NOMO-1 treated with DMSO at 0.1 percent for 48 hours (cell line): ENCODE measurements around the gene SERINC1.

Experiments
- DNase-seq: peaks from one replicate; lab custom pipeline; 2025; ENCODE audit not compliant: unreplicated experiment; lab: John Stamatoyannopoulos, UW

SERINC1 gene

GRCh38 chr6:122438975-122439374 is 32.6 kb downstream of the SERINC1 start:
- no peak for DNase-seq

DNA sequence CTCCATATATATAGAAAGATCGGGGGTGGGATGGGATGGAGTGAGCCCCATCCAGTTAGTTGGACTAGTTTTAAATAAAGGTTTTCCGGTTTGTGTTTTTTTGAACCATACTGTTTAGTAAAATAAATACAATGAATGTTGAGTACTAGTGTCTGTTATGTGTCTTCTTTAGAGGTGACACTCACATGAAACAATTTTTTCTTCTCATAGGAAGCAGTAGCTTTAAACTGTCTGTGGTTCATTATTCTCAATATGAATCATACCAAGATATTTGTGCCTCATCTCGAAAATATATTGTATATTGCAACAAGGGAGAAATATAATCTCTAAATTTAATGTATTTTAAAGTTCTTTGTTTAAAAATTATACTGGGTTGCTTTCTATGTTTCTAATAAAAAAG is 38.8 kb downstream of the SERINC1 start:
- DNase-seq = no peak

GRCh38 chr6:122431780-122432179 is 39.8 kb downstream of the SERINC1 start:
- DNase-seq = no peak

DNA sequence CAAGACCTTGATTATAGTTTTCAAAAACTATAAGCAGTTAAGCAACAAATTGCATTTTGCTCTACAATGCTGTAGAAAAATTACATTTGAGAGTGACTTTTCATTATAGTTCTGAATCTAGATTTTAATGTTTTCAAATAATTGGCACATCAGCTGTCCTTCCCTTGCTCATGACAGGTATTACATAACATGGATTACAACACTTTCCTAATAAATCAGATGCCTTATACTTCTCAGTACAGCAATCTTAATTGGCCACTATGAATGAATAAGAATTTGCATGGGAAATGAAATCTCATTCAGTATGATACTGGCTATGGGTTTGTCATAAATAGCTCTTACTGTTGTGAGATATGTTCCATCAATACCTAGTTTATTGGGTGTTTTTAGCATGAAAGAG is 42.3 kb downstream of the SERINC1 start:
- peak; percentile 19 for DNase-seq

DNA sequence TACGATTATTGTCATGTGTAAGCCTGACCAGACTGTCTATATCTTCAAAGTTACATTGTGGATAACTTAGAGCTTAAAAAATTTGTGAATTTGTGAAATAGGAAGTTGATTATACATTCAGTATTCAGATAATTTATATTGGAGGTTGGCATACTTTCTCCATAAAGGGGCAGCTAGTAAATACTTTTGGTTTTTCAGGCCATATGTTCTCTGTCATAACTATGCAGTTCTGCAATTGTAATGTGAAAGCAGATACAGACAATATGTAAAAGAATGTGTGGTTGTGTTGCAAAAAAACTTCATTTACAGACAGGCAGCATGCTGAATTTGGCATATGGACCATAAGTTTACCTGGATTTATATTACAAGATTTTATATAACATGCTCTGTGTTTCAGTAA is 42.8 kb downstream of the SERINC1 start:
- no peak for DNase-seq

DNA sequence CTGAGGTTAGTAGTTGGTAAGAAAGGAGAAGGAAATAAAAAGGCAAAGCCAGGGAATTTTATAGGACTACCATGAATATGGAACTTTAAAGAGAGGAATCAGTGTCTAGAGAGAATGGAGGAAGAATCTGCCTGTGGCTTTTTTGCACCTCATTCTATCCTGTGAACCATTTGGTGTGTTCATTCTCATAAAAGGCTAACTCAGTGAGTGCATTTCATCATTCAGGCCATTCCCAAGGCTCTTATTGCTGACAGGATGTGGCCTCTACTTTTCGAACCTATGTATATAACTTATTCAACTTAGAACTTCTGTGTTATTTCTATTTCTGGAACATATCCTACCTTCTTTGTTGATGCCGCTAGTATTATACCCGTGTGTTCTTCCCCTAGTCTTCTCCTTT is 45.0 kb downstream of the SERINC1 start:
- no peak for DNase-seq

GRCh38 chr6:122423734-122424133 is 47.9 kb downstream of the SERINC1 start:
- no peak for DNase-seq

DNA sequence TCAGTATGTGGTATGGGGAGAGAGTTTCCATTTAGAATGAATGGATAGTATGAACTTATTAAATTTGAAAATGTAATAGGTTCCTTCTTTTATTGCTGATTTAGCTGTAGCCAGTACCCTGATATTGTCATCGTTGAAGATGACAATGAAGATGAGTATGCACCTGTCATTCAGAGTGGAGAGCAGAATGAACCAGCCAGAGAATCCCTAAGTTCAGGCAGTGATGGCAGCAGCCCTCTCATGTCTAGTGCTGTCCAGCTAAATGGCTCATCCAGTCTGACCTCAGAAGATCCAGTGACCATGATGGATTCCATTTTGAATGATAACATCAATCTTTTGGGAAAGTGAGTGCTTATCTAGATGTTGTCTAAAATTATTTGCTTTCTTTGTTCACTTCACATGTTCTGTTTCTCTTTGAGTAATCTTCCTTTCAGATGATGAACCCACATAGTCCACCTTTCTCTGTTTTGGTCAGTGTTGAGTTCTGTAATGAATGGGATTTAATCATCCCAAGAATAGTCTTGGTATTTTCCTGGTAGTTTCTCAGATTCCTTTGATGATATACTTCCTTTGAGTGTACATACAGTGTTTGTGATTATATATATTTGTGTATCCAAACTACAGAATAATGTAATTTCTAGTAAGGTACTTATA is 48.9 kb downstream of the SERINC1 start:
- DNase-seq = no peak

GRCh38 chr6:122422003-122422402 is 49.6 kb downstream of the SERINC1 start:
- no peak for DNase-seq

DNA sequence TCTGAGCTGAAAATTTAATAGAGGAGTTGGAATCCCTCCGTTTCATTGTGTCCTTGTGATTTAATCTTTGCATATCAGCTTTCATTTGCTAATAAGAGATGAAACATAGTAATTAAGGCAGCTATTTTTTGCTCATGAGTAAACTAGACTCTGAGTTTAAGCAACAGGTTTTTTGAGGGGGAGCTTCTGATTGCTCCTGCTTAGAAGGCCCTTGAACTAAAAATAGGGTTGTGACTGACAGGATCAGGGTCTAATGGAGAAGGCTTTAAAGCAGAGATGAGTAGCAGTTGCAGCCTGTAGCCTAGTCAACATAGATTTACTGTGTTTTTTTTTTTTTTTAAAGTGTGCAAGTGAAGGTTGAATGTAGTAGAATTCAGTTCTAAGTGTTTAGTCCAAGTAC is 54.8 kb downstream of the SERINC1 start:
- no peak for DNase-seq

GRCh38 chr6:122412001-122412400 is 59.6 kb downstream of the SERINC1 start:
- peak; percentile 59 for DNase-seq

GRCh38 chr6:122408702-122409458 is 62.7 kb downstream of the SERINC1 start:
- DNase-seq = no peak

DNA sequence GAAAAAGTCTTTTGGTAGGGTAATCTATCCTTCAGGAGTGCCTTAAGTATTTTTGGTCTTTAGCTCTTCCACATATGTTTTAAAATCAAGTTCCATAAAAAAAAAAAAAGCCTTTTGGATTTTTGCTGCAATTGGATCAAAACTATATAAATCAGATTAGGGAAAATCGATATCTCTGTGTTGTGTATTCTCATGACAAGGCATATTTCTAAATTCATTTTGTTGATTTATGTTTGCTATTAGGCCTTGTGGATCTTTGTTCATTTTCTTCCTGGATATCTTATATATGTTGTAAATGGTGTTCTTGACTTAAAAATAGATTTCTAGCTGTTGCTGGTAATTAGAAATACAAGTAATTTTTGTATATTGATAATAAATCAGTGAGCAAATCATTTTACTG is 63.4 kb downstream of the SERINC1 start:
- no peak for DNase-seq

- DNase-seq = no peak
Measured at GRCh38 chr6:122407712-122408111, 63.9 kb downstream of the SERINC1 start.

- no peak for DNase-seq
Measured at GRCh38 chr6:122406187-122406586, 65.4 kb downstream of the SERINC1 start.

DNA sequence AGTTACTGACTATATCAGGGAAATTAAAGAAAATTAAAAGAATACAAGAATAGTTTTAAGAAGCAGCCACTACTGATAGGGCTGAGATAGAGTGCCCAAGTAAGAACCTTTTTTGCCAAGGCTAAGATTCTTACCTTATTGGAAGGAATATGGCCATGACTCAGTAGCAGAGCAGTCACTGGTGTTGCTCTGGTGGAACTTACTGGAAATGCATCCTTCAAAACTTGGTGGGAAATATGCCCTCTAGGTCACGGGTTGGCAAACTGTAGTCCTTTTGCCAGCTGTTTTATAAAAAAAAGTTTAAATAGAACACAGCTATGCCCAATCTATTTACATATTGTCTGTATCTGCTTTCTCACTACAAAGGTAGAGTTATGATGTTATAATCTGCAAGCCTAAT is 66.2 kb downstream of the SERINC1 start:
- DNase-seq = no peak

GRCh38 chr6:122404444-122404843 is 67.2 kb downstream of the SERINC1 start:
- no peak for DNase-seq

DNA sequence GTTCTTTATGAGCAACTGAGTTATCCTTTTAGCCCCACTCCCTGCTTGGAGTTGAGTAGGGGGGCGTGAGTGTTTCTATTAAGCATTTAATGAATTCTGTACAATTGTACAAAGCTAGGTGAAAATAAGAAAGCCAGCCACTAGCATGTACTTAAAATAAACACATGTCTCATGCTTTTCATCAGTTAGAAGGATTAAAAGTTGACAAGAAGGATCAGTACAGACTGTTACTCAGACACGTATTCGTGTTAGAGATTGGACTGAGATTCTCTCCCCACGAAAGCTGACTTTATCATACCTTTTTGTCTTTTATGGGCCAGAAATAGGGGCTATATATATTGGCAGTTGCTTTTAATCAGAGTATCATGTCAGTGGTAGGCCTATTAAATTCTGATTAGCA is 70.5 kb downstream of the SERINC1 start:
- no peak for DNase-seq

GRCh38 chr6:122400462-122401089 is 71.0 kb downstream of the SERINC1 start:
- no peak for DNase-seq

- DNase-seq = peak; percentile 14
Measured at GRCh38 chr6:122400121-122400450, 71.5 kb downstream of the SERINC1 start.

DNA sequence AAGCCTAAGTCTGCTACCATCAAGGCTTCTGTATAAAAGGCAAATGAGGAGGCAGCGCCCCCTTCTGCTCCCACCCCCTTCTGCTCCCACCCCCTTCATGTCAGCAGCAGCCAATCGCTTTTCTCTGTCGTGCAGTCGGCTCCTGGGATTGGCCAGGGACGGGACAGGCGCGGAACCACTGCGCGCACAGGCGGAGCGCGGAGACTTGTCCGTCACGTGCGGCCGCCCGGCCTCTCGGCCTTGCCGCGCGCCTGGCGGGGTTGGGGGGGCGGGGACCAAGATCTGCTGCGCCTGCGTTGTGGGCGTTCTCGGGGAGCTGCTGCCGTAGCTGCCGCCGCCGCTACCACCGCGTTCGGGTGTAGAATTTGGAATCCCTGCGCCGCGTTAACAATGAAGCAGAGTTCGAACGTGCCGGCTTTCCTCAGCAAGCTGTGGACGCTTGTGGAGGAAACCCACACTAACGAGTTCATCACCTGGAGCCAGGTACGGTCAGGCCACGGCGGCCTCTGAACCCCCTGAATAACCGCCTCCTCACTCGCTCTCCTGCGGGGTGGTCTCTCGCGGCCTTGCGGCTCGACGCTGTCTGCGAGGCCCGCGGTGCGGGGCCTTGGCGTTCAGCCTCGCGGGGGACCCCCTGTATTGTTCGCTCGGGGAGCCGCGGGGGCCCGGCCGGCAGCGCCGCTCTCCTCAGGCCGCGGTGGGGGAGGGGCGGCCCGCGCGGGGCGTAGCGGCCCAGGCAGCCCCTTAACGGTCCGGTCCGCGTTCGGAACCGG is 72.1 kb downstream of the SERINC1 start, which contains the start of gene HSF2:
HSF2 (plus strand) TSS at position 305 of the 773 bp plus-strand sequence; CDS start at position 391, 86 bp downstream.
- peak; percentile 96 for DNase-seq

DNA sequence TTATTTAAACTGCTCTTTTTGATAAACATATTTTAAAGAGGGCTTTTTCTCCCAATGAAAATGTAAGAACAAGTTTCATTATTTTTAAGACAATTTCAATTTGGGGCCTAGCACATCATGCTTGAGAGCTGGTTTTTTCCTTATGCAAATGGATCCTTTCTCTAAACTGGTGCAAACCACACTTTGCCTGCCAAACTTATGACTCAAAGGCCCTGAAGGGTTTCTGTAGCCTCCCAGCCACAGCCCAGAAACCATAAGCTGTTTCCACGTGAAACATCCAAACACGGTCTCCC is 72.6 kb downstream of the SERINC1 start:
- no peak for DNase-seq
